ENCODE results near the gene CAV2.

Gene CAV2

DNA sequence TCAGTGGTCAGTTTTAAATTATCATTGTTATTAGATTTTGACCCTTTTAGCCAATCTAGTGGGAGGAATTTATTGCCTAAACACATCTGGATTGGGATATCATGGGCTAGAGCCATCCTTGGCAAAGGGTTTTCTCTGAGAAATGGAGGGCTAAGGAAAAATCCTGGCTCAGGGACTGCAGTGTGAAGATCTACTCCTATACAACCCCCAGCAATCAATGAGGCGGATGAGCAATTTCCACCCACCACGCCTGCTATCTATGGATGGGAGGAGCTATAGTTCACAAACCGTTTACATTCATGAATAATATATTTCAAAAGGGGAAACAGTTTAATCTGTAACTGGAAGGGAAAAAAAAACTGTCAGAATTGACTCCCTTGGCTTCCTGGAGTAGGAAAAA is 28.0 kb downstream of the CAV2 start:
- H2AFZ ChIP-seq = no peak overlapping the region
- H3K4me1 ChIP-seq = peaks cover 5% of the 10 kb centered on the region
- no peak overlapping the region for H3K9ac ChIP-seq
- peaks cover 3% of the 10 kb centered on the region for H3K27me3 ChIP-seq (ENCODE audit: control insufficient read depth, insufficient read depth, low read length)
- no peaks in the 10 kb centered on the region for H3K79me2 ChIP-seq
- TF ChIP-seq, protein P1, sequence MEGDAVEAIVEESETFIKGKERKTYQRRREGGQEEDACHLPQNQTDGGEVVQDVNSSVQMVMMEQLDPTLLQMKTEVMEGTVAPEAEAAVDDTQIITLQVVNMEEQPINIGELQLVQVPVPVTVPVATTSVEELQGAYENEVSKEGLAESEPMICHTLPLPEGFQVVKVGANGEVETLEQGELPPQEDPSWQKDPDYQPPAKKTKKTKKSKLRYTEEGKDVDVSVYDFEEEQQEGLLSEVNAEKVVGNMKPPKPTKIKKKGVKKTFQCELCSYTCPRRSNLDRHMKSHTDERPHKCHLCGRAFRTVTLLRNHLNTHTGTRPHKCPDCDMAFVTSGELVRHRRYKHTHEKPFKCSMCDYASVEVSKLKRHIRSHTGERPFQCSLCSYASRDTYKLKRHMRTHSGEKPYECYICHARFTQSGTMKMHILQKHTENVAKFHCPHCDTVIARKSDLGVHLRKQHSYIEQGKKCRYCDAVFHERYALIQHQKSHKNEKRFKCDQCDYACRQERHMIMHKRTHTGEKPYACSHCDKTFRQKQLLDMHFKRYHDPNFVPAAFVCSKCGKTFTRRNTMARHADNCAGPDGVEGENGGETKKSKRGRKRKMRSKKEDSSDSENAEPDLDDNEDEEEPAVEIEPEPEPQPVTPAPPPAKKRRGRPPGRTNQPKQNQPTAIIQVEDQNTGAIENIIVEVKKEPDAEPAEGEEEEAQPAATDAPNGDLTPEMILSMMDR (IDR thresholded peaks at IDR 0.05) = no peak
- H3K27ac ChIP-seq = no peak overlapping the region
- no peak overlapping the region for H3K4me2 ChIP-seq (ENCODE audit: low read length)
- no peak overlapping the region for H3K4me3 ChIP-seq (ENCODE audit: low read depth, low read length)
- no peaks in the 10 kb centered on the region for H3K36me3 ChIP-seq (ENCODE audit: control insufficient read depth, insufficient read depth, low read length)
- no peaks in the 10 kb centered on the region for H3K9me3 ChIP-seq (ENCODE audit: control insufficient read depth, low read length)

DNA sequence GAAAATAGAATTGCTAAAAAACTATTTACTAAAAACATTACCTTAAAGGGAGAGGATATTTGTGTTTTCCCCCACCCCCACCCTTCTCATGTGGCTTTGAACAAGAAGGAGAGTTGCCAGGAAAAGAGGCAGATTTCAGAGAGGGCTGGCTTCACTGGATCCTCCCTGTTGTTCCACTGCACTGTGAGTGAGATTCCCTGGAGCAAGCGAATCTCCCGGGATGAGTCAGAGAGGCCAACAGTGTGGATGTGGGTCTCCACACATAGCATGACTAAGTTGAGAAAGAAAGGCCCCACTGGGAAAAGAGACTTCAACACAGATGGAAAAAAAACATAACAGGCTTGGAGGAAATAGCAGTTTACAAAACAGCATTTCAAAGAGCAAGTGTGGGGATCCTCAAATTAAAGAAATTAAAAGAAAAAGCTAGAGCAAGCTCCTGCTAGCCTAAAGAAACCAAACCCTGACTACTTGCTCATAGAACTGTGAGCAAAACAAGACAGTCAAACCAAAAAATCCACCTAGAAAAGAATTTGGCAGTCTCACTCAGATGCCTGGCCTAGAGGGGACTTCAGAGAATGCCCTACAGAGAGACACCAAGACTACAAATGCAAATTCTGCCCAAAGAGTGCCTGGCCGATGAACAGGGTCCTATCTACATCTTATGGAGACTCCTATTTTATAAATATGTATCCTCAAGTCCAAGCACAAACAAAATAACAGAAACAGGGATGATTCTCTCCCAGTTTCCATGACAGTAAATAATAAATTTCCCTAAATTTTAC is 28.7 kb downstream of the CAV2 start:
- TF ChIP-seq, protein P1 (IDR thresholded peaks at IDR 0.05) = no peak
- Histone ChIP-seq H3K27me3 (ENCODE audit: control insufficient read depth, insufficient read depth, low read length) (peaks cover 3% of the 10 kb centered on the region), H3K9ac (no peak overlapping the region), H3K4me2 (ENCODE audit: low read length) (no peak overlapping the region), H3K4me3 (ENCODE audit: low read depth, low read length) (no peak overlapping the region), H2AFZ (no peak overlapping the region), H3K79me2 (no peaks in the 10 kb centered on the region), H3K9me3 (ENCODE audit: control insufficient read depth, low read length) (no peaks in the 10 kb centered on the region), H3K4me1 (peaks cover 5% of the 10 kb centered on the region), H3K36me3 (ENCODE audit: control insufficient read depth, insufficient read depth, low read length) (no peaks in the 10 kb centered on the region), H3K27ac (no peak overlapping the region)

DNA sequence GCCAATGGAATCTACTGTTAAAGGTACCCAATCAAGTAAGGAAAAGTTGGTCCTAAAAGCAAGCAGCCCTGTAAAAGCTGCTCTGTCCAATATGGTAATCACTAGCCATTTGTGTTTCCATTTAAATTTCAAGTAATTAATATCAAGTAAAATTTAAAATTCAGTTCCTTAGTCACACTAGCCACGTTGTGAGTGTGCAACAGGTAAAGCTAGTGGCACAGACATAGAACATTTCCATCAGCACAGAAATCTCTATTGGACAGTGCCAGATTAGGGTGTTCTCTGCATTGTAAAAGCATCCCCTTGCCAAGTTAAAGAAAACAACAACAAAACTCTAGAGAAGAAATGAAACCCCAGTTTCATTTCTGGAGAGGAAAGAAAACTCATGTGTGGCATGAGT is 29.7 kb downstream of the CAV2 start:
- Histone ChIP-seq H3K4me2 (ENCODE audit: low read length) (no peak overlapping the region), H2AFZ (no peak overlapping the region), H3K36me3 (ENCODE audit: control insufficient read depth, insufficient read depth, low read length) (no peaks in the 10 kb centered on the region), H3K4me1 (peaks cover 5% of the 10 kb centered on the region), H3K27me3 (ENCODE audit: control insufficient read depth, insufficient read depth, low read length) (peaks cover 3% of the 10 kb centered on the region), H3K9ac (no peak overlapping the region), H3K27ac (no peak overlapping the region), H3K79me2 (no peaks in the 10 kb centered on the region), H3K9me3 (ENCODE audit: control insufficient read depth, low read length) (no peaks in the 10 kb centered on the region), H3K4me3 (ENCODE audit: low read depth, low read length) (no peak overlapping the region)
- TF ChIP-seq, protein P1 (IDR thresholded peaks at IDR 0.05) = no peak

DNA sequence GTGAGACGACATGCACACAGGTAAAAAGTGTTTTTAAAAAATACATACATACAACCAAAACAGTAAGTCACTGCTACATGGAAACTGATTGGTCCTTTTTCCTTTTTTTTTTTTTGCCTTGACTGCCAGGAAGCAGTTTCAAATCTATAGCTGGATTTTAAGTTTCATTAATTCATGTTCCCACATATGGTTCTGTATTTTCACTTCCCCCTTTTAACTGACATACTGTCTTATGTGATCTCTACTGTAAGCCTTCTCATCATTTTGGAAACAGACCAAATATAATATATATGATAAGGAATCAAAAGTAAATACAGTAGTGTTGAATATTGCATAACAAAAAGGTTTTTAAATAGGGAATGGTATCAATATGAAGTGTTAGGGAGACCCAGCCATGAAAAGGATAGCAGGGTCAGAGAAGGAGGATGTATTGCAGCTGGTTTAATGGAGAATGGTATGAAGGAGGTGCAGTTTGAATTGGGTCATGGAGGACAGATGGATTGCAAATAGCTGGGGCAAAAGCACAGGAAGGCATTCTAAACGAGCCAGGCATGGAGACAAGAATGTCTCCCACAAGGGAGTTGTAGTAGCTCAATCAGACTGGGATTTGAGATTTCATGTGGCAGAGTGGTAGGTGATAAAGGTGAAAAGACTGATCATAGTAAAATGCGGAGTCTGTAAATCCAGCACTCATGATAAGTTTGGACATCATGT is 30.7 kb downstream of the CAV2 start:
- Histone ChIP-seq H3K4me1 (peaks cover 5% of the 10 kb centered on the region), H3K27ac (no peak overlapping the region), H3K4me2 (ENCODE audit: low read length) (no peak overlapping the region), H3K27me3 (ENCODE audit: control insufficient read depth, insufficient read depth, low read length) (peaks cover 3% of the 10 kb centered on the region), H3K9ac (no peak overlapping the region), H3K4me3 (ENCODE audit: low read depth, low read length) (no peak overlapping the region), H2AFZ (no peak overlapping the region), H3K9me3 (ENCODE audit: control insufficient read depth, low read length) (no peaks in the 10 kb centered on the region), H3K79me2 (no peaks in the 10 kb centered on the region), H3K36me3 (ENCODE audit: control insufficient read depth, insufficient read depth, low read length) (no peaks in the 10 kb centered on the region)
- TF ChIP-seq, protein P1 (IDR thresholded peaks at IDR 0.05) = no peak

Measured in parathyroid adenoma (tissue), 2 donors.